Activated CD8-positive, alpha-beta memory T cell treated with anti-CD3 and anti-CD28 coated beads, Interleukin-2, amount 50 U/mL, for 1 hour (primary cell): ENCODE measurements around the gene UGT2A2.
"Not testable (repeated sequence)": the region's sequence is repeated elsewhere in the genome, so short reads cannot be mapped to it uniquely, and the experiment has no call there.

ENCODE experiments used
- DNase-seq: peaks from one replicate; pipeline ENCODE4 v3.0.0-alpha.2; 2020; ENCODE audit errors: extremely low read depth

The UGT2A2 gene

GRCh38 chr4:69639542-69639941 is at the start of gene UGT2A2:
Gene UGT2A2 (minus strand): TSS chr4:69639642. CDS start chr4:69639640, 2 bp downstream.
- DNase-seq = no peak

- no peak for DNase-seq
Measured at GRCh38 chr4:69684804-69685203, 45.4 kb upstream of the UGT2A2 start.

- DNase-seq = no peak
Measured at GRCh38 chr4:69668680-69669079, 29.2 kb upstream of the UGT2A2 start.

GRCh38 chr4:69664009-69664408 is 24.6 kb upstream of the UGT2A2 start:
- DNase-seq = not testable (repeated sequence)

GRCh38 chr4:69661130-69661803 is 21.8 kb upstream of the UGT2A2 start:
- not testable (repeated sequence) for DNase-seq

- DNase-seq = no peak
Measured at GRCh38 chr4:69658133-69658532, 18.7 kb upstream of the UGT2A2 start.

GRCh38 chr4:69656653-69657158 is 17.3 kb upstream of the UGT2A2 start:
- DNase-seq = no peak

GRCh38 chr4:69653147-69653546 is 13.7 kb upstream of the UGT2A2 start, which contains the start of gene UGT2A1:
Gene UGT2A1 (minus strand): TSS chr4:69653247. CDS start chr4:69647644, 5,603 bp downstream.
- DNase-seq = no peak

GRCh38 chr4:69650872-69651271 is 11.4 kb upstream of the UGT2A2 start:
- no peak for DNase-seq

- DNase-seq = no peak
Measured at GRCh38 chr4:69649629-69650028, 10.2 kb upstream of the UGT2A2 start.

- DNase-seq = no peak
Measured at GRCh38 chr4:69649207-69649606, 9.8 kb upstream of the UGT2A2 start.

GRCh38 chr4:69642961-69643360 is 3.5 kb upstream of the UGT2A2 start:
- no peak for DNase-seq

GRCh38 chr4:69640289-69640688 is 847 bp upstream of the UGT2A2 start:
- no peak for DNase-seq

GRCh38 chr4:69617083-69617694 is 22.3 kb downstream of the UGT2A2 start:
- DNase-seq = no peak

- no peak for DNase-seq
Measured at GRCh38 chr4:69610484-69610883, 29.0 kb downstream of the UGT2A2 start.

GRCh38 chr4:69601065-69601464 is 38.4 kb downstream of the UGT2A2 start:
- DNase-seq = no peak

GRCh38 chr4:69600013-69600412 is 39.4 kb downstream of the UGT2A2 start:
- DNase-seq = no peak

GRCh38 chr4:69594382-69594781 is 45.1 kb downstream of the UGT2A2 start:
- DNase-seq = no peak

- no peak for DNase-seq
Measured at GRCh38 chr4:69591364-69591763, 48.1 kb downstream of the UGT2A2 start.

GRCh38 chr4:69589884-69590283 is 49.6 kb downstream of the UGT2A2 start:
- DNase-seq = no peak

- DNase-seq = no peak
Measured at GRCh38 chr4:69584135-69584534, 55.3 kb downstream of the UGT2A2 start.

GRCh38 chr4:69583543-69583942 is 55.9 kb downstream of the UGT2A2 start:
- no peak for DNase-seq

GRCh38 chr4:69577245-69577644 is 62.2 kb downstream of the UGT2A2 start:
- DNase-seq = no peak
